WTC11 (cell line): ENCODE measurements around the gene OLFM1. TPM values are rescaled to one million over a fixed set of nuclear protein-coding genes. Genes with fewer than 3 reads are reported as not detected.

Experiments used
- ATAC-seq: fragments of 200-7000 bp; cut with Tn5 transposase; 2 replicates; pipeline ENCODE4 v1.10.0; 2021; ENCODE audit warnings: mild to moderate bottlenecking, moderate library complexity
- CTCF ChIA-PET: fragments of 300-600 bp; sonication (Branson Sonifier 250); formaldehyde crosslinking; loops from one replicate; lab custom pipeline; 2021; ENCODE audit warnings: antibody characterized with exemption; lab: Charles Lee
- POLR2A ChIA-PET: fragments of 350-600 bp; sonication (Branson Sonifier 250); formaldehyde crosslinking; loops from one replicate; lab custom pipeline; 2021; ENCODE audit warnings: antibody characterized with exemption; lab: Charles Lee
- DNase-seq: peaks from one replicate; pipeline ENCODE4 v3.0.0; 2021; ENCODE audit warnings: low spot score
- H3K27ac Mint-ChIP-seq: 2 replicates; pipeline ENCODE4 v1.8.0; 2021; ENCODE audit warnings: mixed read lengths
- H3K27me3 Mint-ChIP-seq: 2 replicates; pipeline ENCODE4 v1.8.0; 2021; ENCODE audit warnings: low read depth, mild to moderate bottlenecking, moderate library complexity, mixed read lengths
- H3K36me3 Mint-ChIP-seq: 2 replicates; pipeline ENCODE4 v1.8.0; 2021; ENCODE audit warnings: mixed read lengths
- H3K4me1 Mint-ChIP-seq: 2 replicates; pipeline ENCODE4 v1.8.0; 2022; ENCODE audit warnings: mixed read lengths
- H3K4me3 Mint-ChIP-seq: 2 replicates; pipeline ENCODE4 v1.8.0; 2021; ENCODE audit warnings: mild to moderate bottlenecking, moderate library complexity, mixed read lengths
- H3K9me3 Mint-ChIP-seq: 2 replicates; pipeline ENCODE4 v1.8.0; 2021; ENCODE audit warnings: mixed read lengths
- ATF1 ChIP-seq: sonication (generic); formaldehyde crosslinking; IDR thresholded peaks from 2 replicates; pipeline ENCODE4 v1.8.1; 2023; ENCODE audit warnings: mild to moderate bottlenecking, moderate library complexity, missing genetic modification reagents
- ATF2 ChIP-seq: sonication (generic); formaldehyde crosslinking; IDR thresholded peaks from 2 replicates; pipeline ENCODE4 v1.8.1; 2022; ENCODE audit warnings: low read depth, missing genetic modification reagents, borderline replicate concordance
- CBFB ChIP-seq: sonication (generic); formaldehyde crosslinking; IDR thresholded peaks from 2 replicates; pipeline ENCODE4 v1.8.1; 2022; ENCODE audit warnings: mild to moderate bottlenecking, low read depth, missing genetic modification reagents
- CDX4 ChIP-seq: fragments of 250-450 bp; sonication (Bioruptor Pico); IDR thresholded peaks from 2 replicates; pipeline ENCODE4 v1.9.0; 2021; ENCODE audit warnings: moderate library complexity, mild to moderate bottlenecking, inconsistent platforms, borderline replicate concordance
- CREB1 ChIP-seq: sonication (generic); formaldehyde crosslinking; IDR thresholded peaks from 2 replicates; pipeline ENCODE4 v1.8.0; 2023; ENCODE audit warnings: mild to moderate bottlenecking, missing genetic modification reagents
- CREM ChIP-seq: sonication (generic); formaldehyde crosslinking; IDR thresholded peaks from 2 replicates; pipeline ENCODE4 v1.8.1; 2022; ENCODE audit warnings: mild to moderate bottlenecking, missing genetic modification reagents, moderate library complexity
- CTCF ChIP-seq: fragments of 200-600 bp; IDR thresholded peaks from 2 replicates; pipeline ENCODE4 v1.8.0; 2022; ENCODE audit warnings: antibody characterized with exemption
- ELF4 ChIP-seq: sonication (generic); formaldehyde crosslinking; IDR thresholded peaks from 2 replicates; pipeline ENCODE4 v1.8.1; 2022; ENCODE audit warnings: low read depth, mild to moderate bottlenecking, moderate library complexity, missing genetic modification reagents
- ETV6 ChIP-seq: sonication (generic); formaldehyde crosslinking; IDR thresholded peaks from 2 replicates; pipeline ENCODE4 v1.8.1; 2022; ENCODE audit warnings: mild to moderate bottlenecking, missing genetic modification reagents
- FOXJ3 ChIP-seq: sonication (generic); formaldehyde crosslinking; IDR thresholded peaks from 2 replicates; pipeline ENCODE4 v1.9.0; 2021; ENCODE audit warnings: missing genetic modification reagents, mild to moderate bottlenecking, borderline replicate concordance
- GABPB1 ChIP-seq: sonication (generic); formaldehyde crosslinking; IDR thresholded peaks from 2 replicates; pipeline ENCODE4 v1.8.1; 2023; ENCODE audit warnings: mild to moderate bottlenecking, missing genetic modification reagents
- JAZF1 ChIP-seq: fragments of 250-450 bp; sonication (Bioruptor Pico); IDR thresholded peaks from 2 replicates; pipeline ENCODE4 v1.9.0; 2021; ENCODE audit warnings: moderate library complexity, mild to moderate bottlenecking, inconsistent platforms
- JUN ChIP-seq: sonication (generic); formaldehyde crosslinking; IDR thresholded peaks from 2 replicates; pipeline ENCODE4 v1.8.0; 2023; ENCODE audit warnings: mild to moderate bottlenecking, missing genetic modification reagents
- NFE2L1 ChIP-seq: sonication (generic); formaldehyde crosslinking; IDR thresholded peaks from 2 replicates; pipeline ENCODE4 v1.8.1; 2023; ENCODE audit warnings: missing genetic modification reagents
- NR1H2 ChIP-seq: sonication (generic); formaldehyde crosslinking; IDR thresholded peaks from 2 replicates; pipeline ENCODE4 v1.9.0; 2021; ENCODE audit warnings: mild to moderate bottlenecking, moderate library complexity, missing genetic modification reagents
- NR2C2 ChIP-seq: sonication (generic); formaldehyde crosslinking; IDR thresholded peaks from 2 replicates; pipeline ENCODE4 v1.8.0; 2022; ENCODE audit warnings: mild to moderate bottlenecking, missing genetic modification reagents
- PRRX2 ChIP-seq: fragments of 250-450 bp; sonication (Bioruptor Pico); IDR thresholded peaks from 2 replicates; pipeline ENCODE4 v1.8.0; 2021; ENCODE audit warnings: mild to moderate bottlenecking
- RELA ChIP-seq: sonication (generic); formaldehyde crosslinking; IDR thresholded peaks from 2 replicates; pipeline ENCODE4 v1.8.1; 2022; ENCODE audit warnings: missing genetic modification reagents, mild to moderate bottlenecking, borderline replicate concordance
- SOX15 ChIP-seq: fragments of 250-450 bp; sonication (Bioruptor Pico); IDR thresholded peaks from 2 replicates; pipeline ENCODE4 v1.9.0; 2021; ENCODE audit warnings: mild to moderate bottlenecking
- TP53 ChIP-seq: sonication (generic); formaldehyde crosslinking; IDR thresholded peaks from 2 replicates; pipeline ENCODE4 v1.8.1; 2023; ENCODE audit warnings: mild to moderate bottlenecking, missing genetic modification reagents
- ZBTB43 ChIP-seq: sonication (generic); formaldehyde crosslinking; IDR thresholded peaks from 2 replicates; pipeline ENCODE4 v1.8.1; 2023; ENCODE audit warnings: mild to moderate bottlenecking, missing genetic modification reagents
- ZNF121 ChIP-seq: sonication (generic); formaldehyde crosslinking; IDR thresholded peaks from 2 replicates; pipeline ENCODE4 v1.8.0; 2023; ENCODE audit warnings: missing genetic modification reagents
- ZNF138 ChIP-seq: sonication (generic); formaldehyde crosslinking; conservative IDR thresholded peaks from 2 replicates; pipeline ENCODE4 v1.8.1; 2022; ENCODE audit warnings: mild to moderate bottlenecking, moderate library complexity, missing genetic modification reagents
- ZNF232 ChIP-seq: sonication (generic); formaldehyde crosslinking; IDR thresholded peaks from 2 replicates; pipeline ENCODE4 v1.8.0; 2022; ENCODE audit warnings: mild to moderate bottlenecking, missing genetic modification reagents
- ZNF263 ChIP-seq: sonication (generic); formaldehyde crosslinking; IDR thresholded peaks from 2 replicates; pipeline ENCODE4 v1.8.1; 2022; ENCODE audit warnings: low read depth, mild to moderate bottlenecking, moderate library complexity, missing genetic modification reagents
- ZNF416 ChIP-seq: fragments of 250-450 bp; sonication (Bioruptor Pico); IDR thresholded peaks from 2 replicates; pipeline ENCODE4 v1.9.0; 2021; ENCODE audit warnings: mild to moderate bottlenecking, inconsistent platforms
- total RNA-seq: library from RNA; stranded (reverse); gene quantifications from 3 replicates; pipeline ENCODE4 v1.2.3, GENCODE V29; 2021
- TF ChIP-seq, protein P1 (sequence below): sonication (generic); formaldehyde crosslinking; IDR thresholded peaks from 2 replicates; pipeline ENCODE4 v1.8.1; 2022; ENCODE audit warnings: low read depth, mild to moderate bottlenecking, moderate library complexity, missing genetic modification reagents, borderline replicate concordance
- TF ChIP-seq, protein P2 (sequence below): sonication (generic); formaldehyde crosslinking; IDR thresholded peaks from 2 replicates; pipeline ENCODE4 v1.8.1; 2023; ENCODE audit warnings: mild to moderate bottlenecking, missing genetic modification reagents, borderline replicate concordance

Gene OLFM1
- total RNA-seq, 1 experiment from 2014 or later: 37.6 TPM

DNA sequence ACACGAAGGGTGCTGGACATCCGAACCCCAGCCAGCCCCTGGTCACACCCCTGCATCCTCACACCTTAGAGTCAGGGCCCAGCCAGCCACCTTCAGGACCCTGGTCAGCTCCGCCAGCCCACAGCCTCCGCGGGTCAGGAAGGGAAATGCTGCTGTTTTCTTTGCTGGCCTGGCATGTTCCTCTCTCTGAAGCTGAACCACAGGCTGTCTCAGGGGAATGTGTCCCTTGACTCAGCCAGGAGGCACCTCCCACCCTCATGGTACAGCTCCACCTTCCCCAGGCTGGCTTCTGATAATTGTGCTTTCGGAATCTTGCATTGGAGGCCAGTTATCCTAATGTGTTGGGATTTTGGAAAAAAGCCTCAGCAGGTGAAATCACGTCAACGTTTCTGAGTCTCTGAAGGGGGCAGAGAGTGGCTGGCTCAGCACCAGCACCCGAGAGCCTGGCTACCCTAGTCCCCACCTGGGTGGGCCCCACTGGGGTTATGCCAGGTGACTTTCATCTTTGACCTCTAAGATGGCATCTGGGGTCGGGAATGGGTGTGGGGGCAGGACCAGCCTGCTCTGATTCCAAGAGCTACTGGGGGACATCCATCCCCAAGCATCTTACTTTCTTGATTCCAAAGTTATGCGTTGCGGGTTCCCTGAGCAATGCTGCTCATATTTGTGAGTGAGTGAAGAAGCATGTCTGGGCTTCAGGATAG lies 9.8 kb upstream of the OLFM1 start:
- Mint-ChIP-seq H3K36me3 (no peaks in the 10 kb centered on the region), H3K27ac (no peak overlapping the region), H3K27me3 (peaks cover 20% of the 10 kb centered on the region), H3K4me1 (peaks cover 11% of the 10 kb centered on the region), H3K4me3 (peak overlapping the region; percentile 35; the same call in 1 of the 2 replicates), H3K9me3 (no peaks in the 10 kb centered on the region)
- POLR2A ChIA-PET: no interaction called here
- CTCF ChIA-PET: no interaction called here
- DNase-seq (peak; percentile 80), ATAC-seq (peak; percentile 48)
- TF ChIP-seq ATF1 (0 out of 2 replicates have a peak, but pooled peaks have one; percentile 67), TP53 (CRISPR knock-in tag) (0 out of 2 replicates have a peak, but pooled peaks have one; percentile 75), ZNF416 (no peak), CBFB (0 out of 2 replicates have a peak, but pooled peaks have one; percentile 64), NR2C2 (no peak), ZNF232 (CRISPR knock-in tag) (peak; percentile 74; the same call in 1 of the 2 replicates), ELF4 (CRISPR knock-in tag) (no peak), PRRX2 (no peak), FOXJ3 (CRISPR knock-in tag) (no peak), ATF2 (CRISPR knock-in tag) (no peak), JAZF1 (CRISPR knock-in tag) (no peak), GABPB1 (CRISPR knock-in tag) (no peak), NFE2L1 (CRISPR knock-in tag) (no peak; the same call in 1 of the 2 replicates), NR1H2 (CRISPR knock-in tag) (no peak), ZNF263 (no peak), ETV6 (CRISPR knock-in tag) (no peak), RELA (CRISPR knock-in tag) (no peak; the same call in 1 of the 2 replicates), ZBTB43 (CRISPR knock-in tag) (no peak), JUN (no peak), CREM (CRISPR knock-in tag) (0 out of 2 replicates have a peak, but pooled peaks have one; percentile 55), ZNF121 (CRISPR knock-in tag) (no peak), CREB1 (CRISPR knock-in tag) (0 out of 2 replicates have a peak, but pooled peaks have one; percentile 40), CTCF (no peak), SOX15 (CRISPR knock-in tag) (no peak), CDX4 (CRISPR knock-in tag) (no peak), ZNF138 (peak; percentile 52; the same call in 1 of the 2 replicates)
- TF ChIP-seq, protein P1, sequence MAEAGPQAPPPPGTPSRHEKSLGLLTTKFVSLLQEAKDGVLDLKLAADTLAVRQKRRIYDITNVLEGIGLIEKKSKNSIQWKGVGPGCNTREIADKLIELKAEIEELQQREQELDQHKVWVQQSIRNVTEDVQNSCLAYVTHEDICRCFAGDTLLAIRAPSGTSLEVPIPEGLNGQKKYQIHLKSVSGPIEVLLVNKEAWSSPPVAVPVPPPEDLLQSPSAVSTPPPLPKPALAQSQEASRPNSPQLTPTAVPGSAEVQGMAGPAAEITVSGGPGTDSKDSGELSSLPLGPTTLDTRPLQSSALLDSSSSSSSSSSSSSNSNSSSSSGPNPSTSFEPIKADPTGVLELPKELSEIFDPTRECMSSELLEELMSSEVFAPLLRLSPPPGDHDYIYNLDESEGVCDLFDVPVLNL (CRISPR knock-in tag): no peak
- TF ChIP-seq, protein P2, sequence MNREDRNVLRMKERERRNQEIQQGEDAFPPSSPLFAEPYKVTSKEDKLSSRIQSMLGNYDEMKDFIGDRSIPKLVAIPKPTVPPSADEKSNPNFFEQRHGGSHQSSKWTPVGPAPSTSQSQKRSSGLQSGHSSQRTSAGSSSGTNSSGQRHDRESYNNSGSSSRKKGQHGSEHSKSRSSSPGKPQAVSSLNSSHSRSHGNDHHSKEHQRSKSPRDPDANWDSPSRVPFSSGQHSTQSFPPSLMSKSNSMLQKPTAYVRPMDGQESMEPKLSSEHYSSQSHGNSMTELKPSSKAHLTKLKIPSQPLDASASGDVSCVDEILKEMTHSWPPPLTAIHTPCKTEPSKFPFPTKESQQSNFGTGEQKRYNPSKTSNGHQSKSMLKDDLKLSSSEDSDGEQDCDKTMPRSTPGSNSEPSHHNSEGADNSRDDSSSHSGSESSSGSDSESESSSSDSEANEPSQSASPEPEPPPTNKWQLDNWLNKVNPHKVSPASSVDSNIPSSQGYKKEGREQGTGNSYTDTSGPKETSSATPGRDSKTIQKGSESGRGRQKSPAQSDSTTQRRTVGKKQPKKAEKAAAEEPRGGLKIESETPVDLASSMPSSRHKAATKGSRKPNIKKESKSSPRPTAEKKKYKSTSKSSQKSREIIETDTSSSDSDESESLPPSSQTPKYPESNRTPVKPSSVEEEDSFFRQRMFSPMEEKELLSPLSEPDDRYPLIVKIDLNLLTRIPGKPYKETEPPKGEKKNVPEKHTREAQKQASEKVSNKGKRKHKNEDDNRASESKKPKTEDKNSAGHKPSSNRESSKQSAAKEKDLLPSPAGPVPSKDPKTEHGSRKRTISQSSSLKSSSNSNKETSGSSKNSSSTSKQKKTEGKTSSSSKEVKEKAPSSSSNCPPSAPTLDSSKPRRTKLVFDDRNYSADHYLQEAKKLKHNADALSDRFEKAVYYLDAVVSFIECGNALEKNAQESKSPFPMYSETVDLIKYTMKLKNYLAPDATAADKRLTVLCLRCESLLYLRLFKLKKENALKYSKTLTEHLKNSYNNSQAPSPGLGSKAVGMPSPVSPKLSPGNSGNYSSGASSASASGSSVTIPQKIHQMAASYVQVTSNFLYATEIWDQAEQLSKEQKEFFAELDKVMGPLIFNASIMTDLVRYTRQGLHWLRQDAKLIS (CRISPR knock-in tag): no peak
